OCI-LY3 (cell line): ENCODE measurements around the gene CLCN1.

Source experiments
- H2AFZ ChIP-seq: fragments of 200-600, 300-600 bp; shearing (Covaris generic); 2 replicates; pipeline ENCODE4 v1.6.0; 2014; ENCODE audit warnings: antibody characterized with exemption, low read depth, low read length
- H3K27ac ChIP-seq: fragments of 200-600, 300-600 bp; sonication (generic); 2 replicates; pipeline ENCODE4 v1.5.1; 2014; ENCODE audit warnings: mild to moderate bottlenecking, low read length, moderate library complexity, mixed read lengths
- H3K27me3 ChIP-seq: fragments of 200-600, 300-600 bp; sonication (generic); 2 replicates; pipeline ENCODE4 v1.6.1; 2014; ENCODE audit warnings: low read depth, low read length, mixed read lengths
- H3K36me3 ChIP-seq: fragments of 200-600, 300-600 bp; sonication (generic); replicated peaks from 2 replicates; pipeline ENCODE3; 2014; ENCODE audit warnings: low read depth, low read length, mixed read lengths
- H3K4me1 ChIP-seq: fragments of 300-600, 200-600 bp; sonication (generic); 2 replicates; pipeline ENCODE4 v1.6.1; 2014; ENCODE audit warnings: low read length, mixed read lengths
- H3K4me2 ChIP-seq: fragments of 200-600, 300-600 bp; sonication (generic); 2 replicates; pipeline ENCODE4 v1.6.1; 2014; ENCODE audit warnings: low read length, mixed read lengths
- H3K4me3 ChIP-seq: fragments of 300-600, 200-600 bp; sonication (generic); 2 replicates; pipeline ENCODE4 v1.5.1; 2014; ENCODE audit warnings: antibody characterized with exemption, mild to moderate bottlenecking, low read length, moderate library complexity
- H3K79me2 ChIP-seq: fragments of 300-600, 200-600 bp; shearing (Covaris generic); 2 replicates; pipeline ENCODE4 v1.6.1; 2014; ENCODE audit warnings: mild to moderate bottlenecking, low read length, mixed read lengths
- H3K9ac ChIP-seq: fragments of 300-600, 200-600 bp; shearing (Covaris generic); 2 replicates; pipeline ENCODE4 v1.6.0; 2014; ENCODE audit warnings: mild to moderate bottlenecking, low read length, moderate library complexity
- H3K9me3 ChIP-seq: fragments of 200-600, 300-600 bp; shearing (Covaris generic); 2 replicates; pipeline ENCODE4 v1.6.1; 2014; ENCODE audit warnings: low read length, mixed read lengths; ENCODE audit not compliant: insufficient read depth
- H4K20me1 ChIP-seq: fragments of 200-600, 300-600 bp; sonication (generic); 2 replicates; pipeline ENCODE4 v1.6.1; 2016; ENCODE audit warnings: low read length, mixed read lengths; ENCODE audit not compliant: insufficient read depth
- CTCF ChIP-seq: fragments of 200-600, 300-600 bp; sonication (generic); IDR thresholded peaks from 2 replicates; pipeline ENCODE4 v1.5.1; 2014; ENCODE audit warnings: antibody characterized with exemption, low read length, low read depth
- EZH2phosphoT487 ChIP-seq: fragments of 200-600 bp; shearing (Covaris generic); IDR thresholded peaks from 2 replicates; pipeline ENCODE4 v1.6.1; 2018; ENCODE audit warnings: antibody characterized with exemption, mixed run types, low read depth

Gene CLCN1

GRCh38 chr7:143337216-143337615 is 21.3 kb downstream of the CLCN1 start:
- TF ChIP-seq CTCF (no peak), EZH2phosphoT487 (no peak)

GRCh38 chr7:143341842-143342241 is 25.9 kb downstream of the CLCN1 start:
- H3K27ac ChIP-seq, result no peak overlapping the region
- H4K20me1 ChIP-seq, result no peaks in the 10 kb centered on the region
- H3K79me2 ChIP-seq, result no peaks in the 10 kb centered on the region
- no peak overlapping the region for H3K4me2 ChIP-seq
- no peak overlapping the region for H3K4me3 ChIP-seq
- H3K27me3 ChIP-seq, result peaks cover 34% of the 10 kb centered on the region
- no peak for TF ChIP-seq EZH2phosphoT487
- TF ChIP-seq CTCF, result no peak
- H3K9ac ChIP-seq, result no peak overlapping the region
- no peaks in the 10 kb centered on the region for H3K4me1 ChIP-seq
- no peaks in the 10 kb centered on the region for H3K9me3 ChIP-seq
- H2AFZ ChIP-seq, result no peak overlapping the region
- no peaks in the 10 kb centered on the region for H3K36me3 ChIP-seq

More at GRCh38 chr7:143337216-143337615, 21.3 kb downstream of the CLCN1 start:
- H3K27me3 ChIP-seq, result peaks cover 30% of the 10 kb centered on the region
- H4K20me1 ChIP-seq, result no peaks in the 10 kb centered on the region
- no peaks in the 10 kb centered on the region for H3K9me3 ChIP-seq
- no peaks in the 10 kb centered on the region for H3K79me2 ChIP-seq
- H2AFZ ChIP-seq, result no peak overlapping the region
- H3K9ac ChIP-seq, result no peak overlapping the region
- no peak overlapping the region for H3K27ac ChIP-seq
- no peaks in the 10 kb centered on the region for H3K36me3 ChIP-seq
- no peak overlapping the region for H3K4me2 ChIP-seq
- no peaks in the 10 kb centered on the region for H3K4me1 ChIP-seq
- no peak overlapping the region for H3K4me3 ChIP-seq

GRCh38 chr7:143343596-143343995 is 27.7 kb downstream of the CLCN1 start:
- TF ChIP-seq EZH2phosphoT487 (no peak), CTCF (no peak)

GRCh38 chr7:143345428-143345900 is 29.6 kb downstream of the CLCN1 start:
- no peaks in the 10 kb centered on the region for H4K20me1 ChIP-seq
- no peak for TF ChIP-seq EZH2phosphoT487
- TF ChIP-seq CTCF, result no peak
- peaks cover 38% of the 10 kb centered on the region for H3K27me3 ChIP-seq
- H3K4me1 ChIP-seq, result no peaks in the 10 kb centered on the region
- no peak overlapping the region for H3K27ac ChIP-seq
- no peaks in the 10 kb centered on the region for H3K9me3 ChIP-seq
- no peak overlapping the region for H3K4me2 ChIP-seq
- no peak overlapping the region for H2AFZ ChIP-seq
- H3K36me3 ChIP-seq, result no peaks in the 10 kb centered on the region
- H3K9ac ChIP-seq, result no peak overlapping the region
- no peak overlapping the region for H3K4me3 ChIP-seq
- no peaks in the 10 kb centered on the region for H3K79me2 ChIP-seq

More at GRCh38 chr7:143343596-143343995, 27.7 kb downstream of the CLCN1 start:
- peaks cover 34% of the 10 kb centered on the region for H3K27me3 ChIP-seq
- no peaks in the 10 kb centered on the region for H3K79me2 ChIP-seq
- no peak overlapping the region for H3K4me3 ChIP-seq
- no peak overlapping the region for H2AFZ ChIP-seq
- H3K9ac ChIP-seq, result no peak overlapping the region
- no peaks in the 10 kb centered on the region for H3K9me3 ChIP-seq
- H3K4me2 ChIP-seq, result no peak overlapping the region
- H3K36me3 ChIP-seq, result no peaks in the 10 kb centered on the region
- no peak overlapping the region for H3K27ac ChIP-seq
- H3K4me1 ChIP-seq, result no peaks in the 10 kb centered on the region
- no peaks in the 10 kb centered on the region for H4K20me1 ChIP-seq
